GM12891 (cell line): Measurements from ENCODE around the gene ID1.

Experiments
- POLR2A ChIP-seq: IDR thresholded peaks from 2 replicates; pipeline ENCODE4 v1.6.1; 2011; ENCODE audit warnings: low read depth, low read length, control low read depth
- POLR2AphosphoS5 ChIP-seq: IDR thresholded peaks from 2 replicates; pipeline ENCODE4 v1.6.1; 2011; ENCODE audit warnings: low read depth, low read length, control low read depth
- TAF1 ChIP-seq: IDR thresholded peaks from 2 replicates; pipeline ENCODE4 v1.6.1; 2011; ENCODE audit warnings: low read depth, low read length, control low read depth

GRCh38 chr20:31595654-31596411, 9.3 kb upstream of the ID1 start:
- no peak for TF ChIP-seq POLR2AphosphoS5
- TF ChIP-seq POLR2A = no peak
- TF ChIP-seq TAF1 = no peak
